Activated T-cell treated with anti-CD3 and anti-CD28 coated beads, Interleukin-2, amount 50 U/mL, for 24 hours (primary cell): ENCODE data around the gene UBQLN1.

Experiments
- DNase-seq: peaks from one replicate; pipeline ENCODE4 v3.0.0-alpha.2; 2020
- H3K27ac Mint-ChIP-seq: 2 replicates; pipeline ENCODE4 v1.8.0; 2020; ENCODE audit warnings: mild to moderate bottlenecking, mixed read lengths
- H3K27me3 Mint-ChIP-seq: 2 replicates; pipeline ENCODE4 v1.8.0; 2020; ENCODE audit warnings: mixed read lengths
- H3K36me3 Mint-ChIP-seq: 2 replicates; pipeline ENCODE4 v1.8.0; 2020; ENCODE audit warnings: low read depth, mixed read lengths
- H3K4me1 Mint-ChIP-seq: 2 replicates; pipeline ENCODE4 v1.8.0; 2020; ENCODE audit warnings: low read depth, mixed read lengths
- H3K4me3 Mint-ChIP-seq: 2 replicates; pipeline ENCODE4 v1.8.0; 2020; ENCODE audit warnings: mild to moderate bottlenecking, moderate library complexity, mixed read lengths
- H3K9me3 Mint-ChIP-seq: 2 replicates; pipeline ENCODE4 v1.8.0; 2020; ENCODE audit warnings: mixed read lengths

The UBQLN1 gene

DNA sequence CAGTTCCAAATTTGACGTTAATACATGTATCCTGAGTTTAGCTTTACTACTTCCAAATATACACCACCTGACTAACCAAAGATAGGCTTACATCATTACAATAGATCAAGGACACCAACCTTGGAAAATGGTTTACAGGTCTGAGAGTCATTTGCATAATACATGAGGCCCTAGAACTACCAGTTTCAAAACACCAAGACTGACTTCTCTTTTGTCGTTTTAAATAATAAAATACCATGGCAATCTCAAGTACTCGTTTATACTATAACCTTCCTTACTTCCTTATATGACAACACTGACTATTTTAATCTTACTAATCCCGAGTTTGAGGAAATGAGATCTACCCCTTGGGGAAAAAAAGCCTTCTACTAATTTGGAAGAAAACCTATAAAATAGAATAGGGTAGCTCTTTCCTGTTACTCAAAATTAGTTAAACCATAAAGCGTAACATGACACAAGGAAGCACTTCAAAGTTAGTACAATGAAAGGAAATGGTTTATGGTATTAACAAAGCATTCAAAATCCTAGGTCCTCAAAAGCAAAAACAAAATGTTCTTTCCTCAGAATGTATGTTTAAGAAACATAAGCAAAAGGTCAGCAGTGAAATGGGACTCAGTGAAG lies 42.1 kb downstream of the UBQLN1 start:
- Mint-ChIP-seq H3K27me3 (no peaks in the 10 kb centered on the region), H3K36me3 (peaks cover 93% of the 10 kb centered on the region), H3K9me3 (no peaks in the 10 kb centered on the region), H3K4me3 (no peak overlapping the region), H3K27ac (peak overlapping the region; percentile 80), H3K4me1 (peaks cover 27% of the 10 kb centered on the region)
- no peak for DNase-seq

DNA sequence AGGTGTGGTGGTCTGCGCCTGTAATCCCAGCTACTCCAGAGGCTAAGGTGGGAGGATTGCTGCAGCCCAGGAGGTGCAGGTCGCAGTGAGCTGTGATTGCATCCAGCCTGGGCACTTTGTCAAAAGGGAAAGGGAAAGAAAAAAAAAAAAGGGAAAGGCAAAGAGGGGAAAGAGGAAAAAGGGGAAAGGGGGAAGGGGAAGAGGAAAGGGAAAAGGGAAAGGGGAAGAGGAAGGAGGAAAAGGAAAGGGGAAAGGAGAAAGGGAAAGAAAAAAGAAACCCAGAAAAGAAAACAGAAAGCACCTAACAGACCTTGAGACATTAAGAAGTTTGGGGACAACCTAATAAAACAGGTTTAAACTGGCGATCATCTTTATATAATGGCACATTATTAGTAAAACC lies 44.8 kb downstream of the UBQLN1 start:
- Mint-ChIP-seq H3K27ac (peak overlapping the region; percentile 44), H3K27me3 (no peaks in the 10 kb centered on the region), H3K4me3 (no peak overlapping the region), H3K9me3 (no peaks in the 10 kb centered on the region), H3K36me3 (peaks cover 83% of the 10 kb centered on the region), H3K4me1 (peaks cover 23% of the 10 kb centered on the region)
- no peak for DNase-seq

DNA sequence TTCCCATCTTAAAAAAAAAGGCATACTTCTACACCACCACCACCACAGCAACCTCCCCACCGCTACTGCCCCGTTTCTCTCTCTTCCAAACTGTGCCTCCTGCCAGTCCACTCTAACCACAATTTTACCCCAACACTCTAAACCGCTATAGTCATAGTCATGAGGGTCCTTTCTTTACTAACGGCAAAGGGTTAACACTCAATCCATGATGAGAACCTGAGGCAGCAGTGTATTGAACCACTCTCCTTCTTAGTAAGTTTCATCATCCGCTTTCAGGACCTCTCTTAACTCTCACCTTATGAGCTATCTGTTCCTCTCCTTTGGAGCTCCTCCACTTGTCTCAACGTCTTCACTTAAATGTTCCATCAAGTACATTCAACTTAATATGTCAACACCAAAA lies 50.8 kb downstream of the UBQLN1 start:
- H3K27ac Mint-ChIP-seq: no peak overlapping the region
- H3K4me1 Mint-ChIP-seq: peaks cover 22% of the 10 kb centered on the region
- peaks cover 30% of the 10 kb centered on the region for H3K36me3 Mint-ChIP-seq
- H3K27me3 Mint-ChIP-seq: no peaks in the 10 kb centered on the region
- no peak for DNase-seq
- no peaks in the 10 kb centered on the region for H3K9me3 Mint-ChIP-seq
- no peak overlapping the region for H3K4me3 Mint-ChIP-seq

DNA sequence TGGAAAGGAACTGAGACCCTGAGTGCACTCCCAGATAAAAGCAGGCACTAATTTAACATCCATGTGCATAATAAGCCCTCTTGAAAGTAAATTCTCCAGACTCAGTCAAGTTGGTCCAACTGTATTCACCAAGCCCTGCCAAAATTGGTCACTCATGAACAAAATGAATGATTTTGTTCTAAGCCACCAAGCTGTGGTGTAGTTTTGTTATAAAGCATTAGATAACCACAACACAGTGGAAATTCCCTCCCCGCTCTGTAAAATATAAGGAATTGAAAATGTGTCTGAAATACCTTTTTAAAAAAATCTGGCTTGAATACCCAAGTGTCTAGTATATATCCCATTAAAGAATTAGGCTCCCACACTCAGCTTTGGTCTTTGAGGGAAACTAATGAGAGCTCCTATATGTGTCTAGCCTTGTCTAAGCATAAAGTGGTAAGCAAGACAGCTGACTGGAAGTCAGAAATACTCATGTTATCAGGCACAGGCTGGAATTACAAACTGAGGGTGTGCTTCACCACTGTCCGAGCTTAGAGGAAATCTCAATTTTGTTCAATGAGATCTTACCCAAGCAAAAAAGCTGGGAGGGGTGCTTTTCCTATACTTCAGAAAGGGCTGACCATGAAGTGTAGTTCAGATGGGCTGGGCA lies 51.6 kb downstream of the UBQLN1 start:
- Mint-ChIP-seq H3K4me1 (peaks cover 22% of the 10 kb centered on the region), H3K4me3 (no peak overlapping the region), H3K27me3 (no peaks in the 10 kb centered on the region), H3K27ac (peak overlapping the region; percentile 56), H3K36me3 (peaks cover 22% of the 10 kb centered on the region), H3K9me3 (no peaks in the 10 kb centered on the region)
- no peak for DNase-seq

DNA sequence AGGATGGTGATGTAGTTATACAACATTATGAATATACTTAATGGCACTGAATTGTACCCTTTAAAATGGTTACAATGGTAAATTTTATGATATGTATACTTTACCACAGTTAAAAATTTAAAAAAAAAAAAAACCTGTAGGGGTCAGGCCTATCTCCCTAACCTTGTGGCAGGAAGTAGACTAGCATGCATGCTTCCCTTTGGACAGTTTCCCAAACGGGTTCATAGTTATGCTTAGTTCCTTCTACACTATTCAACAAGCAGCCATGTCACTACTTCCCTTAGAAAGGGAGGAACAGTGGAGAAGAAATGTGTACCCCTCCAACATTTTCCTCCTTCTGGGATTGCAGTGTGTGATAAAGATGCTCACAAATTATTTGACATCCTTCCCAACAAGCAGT lies 52.3 kb downstream of the UBQLN1 start:
- no peak for DNase-seq
- Mint-ChIP-seq H3K9me3 (no peaks in the 10 kb centered on the region), H3K27ac (no peak overlapping the region), H3K4me3 (no peak overlapping the region), H3K36me3 (peaks cover 15% of the 10 kb centered on the region), H3K4me1 (peaks cover 22% of the 10 kb centered on the region), H3K27me3 (no peaks in the 10 kb centered on the region)

DNA sequence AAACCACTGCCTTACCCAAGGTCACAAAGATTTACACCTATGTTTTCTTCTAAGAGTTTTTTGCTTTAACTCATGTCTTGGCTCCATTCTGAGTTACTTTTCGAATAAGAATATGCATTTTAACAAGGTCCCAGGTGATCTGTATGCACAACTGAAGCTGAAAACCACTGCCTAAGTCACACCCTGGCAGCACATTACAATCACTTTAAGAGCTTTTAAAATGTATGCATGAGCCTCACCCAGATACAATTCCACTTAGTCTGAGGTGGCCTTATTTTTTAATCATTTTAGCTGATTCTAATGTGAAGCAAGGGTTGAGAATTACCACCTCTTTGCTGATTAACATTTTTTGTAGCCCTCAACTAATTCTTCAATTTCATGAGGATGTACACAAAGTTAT lies 55.3 kb downstream of the UBQLN1 start:
- peaks cover 11% of the 10 kb centered on the region for H3K36me3 Mint-ChIP-seq
- H3K4me1 Mint-ChIP-seq: peaks cover 22% of the 10 kb centered on the region
- H3K4me3 Mint-ChIP-seq: no peak overlapping the region
- H3K9me3 Mint-ChIP-seq: no peaks in the 10 kb centered on the region
- H3K27me3 Mint-ChIP-seq: no peaks in the 10 kb centered on the region
- no peak for DNase-seq
- peak overlapping the region; percentile 3 for H3K27ac Mint-ChIP-seq

DNA sequence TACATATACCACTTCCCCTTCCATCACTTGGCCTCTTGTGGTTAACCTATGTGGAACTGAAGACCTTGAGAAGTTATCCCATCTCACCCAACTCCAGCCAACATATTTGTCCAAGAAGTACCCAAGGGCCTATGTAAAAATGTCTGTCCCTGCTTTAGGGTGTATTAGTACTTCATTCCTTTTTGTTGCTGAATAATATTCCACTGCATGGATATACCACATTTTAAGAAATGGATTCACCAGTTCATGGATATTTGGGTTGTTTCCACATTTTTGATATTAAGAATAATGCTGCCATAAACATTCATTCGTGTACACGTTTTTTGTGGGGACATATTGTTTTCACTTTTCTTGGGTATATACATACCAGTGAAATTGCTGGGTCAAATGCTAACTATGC lies 56.2 kb downstream of the UBQLN1 start:
- Mint-ChIP-seq H3K4me1 (peaks cover 21% of the 10 kb centered on the region), H3K4me3 (no peak overlapping the region), H3K27me3 (no peaks in the 10 kb centered on the region), H3K9me3 (no peaks in the 10 kb centered on the region), H3K27ac (peak overlapping the region; percentile 4), H3K36me3 (peaks cover 12% of the 10 kb centered on the region)
- DNase-seq: no peak

DNA sequence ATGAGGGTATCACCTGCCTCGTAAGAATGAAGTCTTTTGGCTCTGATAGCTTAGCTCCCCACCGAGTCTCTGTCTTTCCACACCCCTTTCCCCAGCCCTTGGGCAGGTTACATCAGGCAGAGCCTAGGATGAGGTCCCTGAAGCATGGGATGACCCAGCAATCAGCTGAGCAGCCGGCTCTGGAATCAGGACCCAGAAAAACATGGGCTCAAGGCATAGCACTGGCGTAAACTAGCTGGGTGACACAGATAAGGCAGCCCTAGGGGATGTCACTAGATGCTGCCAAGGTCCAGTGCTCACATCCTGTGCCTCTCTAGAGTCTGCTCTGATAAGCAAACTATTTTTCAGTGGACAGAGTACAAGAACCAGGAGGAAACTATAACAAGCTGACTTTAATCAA lies 58.2 kb downstream of the UBQLN1 start:
- H3K9me3 Mint-ChIP-seq: no peaks in the 10 kb centered on the region
- H3K27me3 Mint-ChIP-seq: no peaks in the 10 kb centered on the region
- peaks cover 28% of the 10 kb centered on the region for H3K36me3 Mint-ChIP-seq
- H3K27ac Mint-ChIP-seq: peak overlapping the region; percentile 66
- no peak for DNase-seq
- H3K4me1 Mint-ChIP-seq: peaks cover 7% of the 10 kb centered on the region
- no peak overlapping the region for H3K4me3 Mint-ChIP-seq

DNA sequence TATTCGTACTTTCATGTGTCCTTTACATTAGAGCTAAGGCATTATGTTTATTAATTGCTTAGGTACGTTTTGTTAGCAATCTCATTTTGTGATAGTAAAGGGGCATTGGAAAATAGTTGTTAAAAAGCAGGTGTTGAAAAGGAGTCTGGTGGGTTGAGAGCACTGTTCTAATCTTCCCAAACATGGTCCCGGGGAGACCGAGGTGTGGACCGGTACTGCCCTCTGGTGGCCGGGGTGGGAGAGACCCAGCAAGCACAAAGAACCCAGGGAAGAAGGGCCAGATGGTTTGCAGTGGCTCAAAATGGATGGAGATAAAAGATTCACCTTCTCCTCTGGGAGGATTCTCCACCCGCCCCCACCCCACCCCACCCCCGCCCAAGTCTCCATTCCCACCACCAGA lies 58.7 kb downstream of the UBQLN1 start:
- peak; percentile 81 for DNase-seq
- Mint-ChIP-seq H3K4me3 (no peak overlapping the region), H3K27me3 (no peaks in the 10 kb centered on the region), H3K4me1 (peaks cover 3% of the 10 kb centered on the region), H3K27ac (no peak overlapping the region), H3K9me3 (no peaks in the 10 kb centered on the region), H3K36me3 (peaks cover 32% of the 10 kb centered on the region)

DNA sequence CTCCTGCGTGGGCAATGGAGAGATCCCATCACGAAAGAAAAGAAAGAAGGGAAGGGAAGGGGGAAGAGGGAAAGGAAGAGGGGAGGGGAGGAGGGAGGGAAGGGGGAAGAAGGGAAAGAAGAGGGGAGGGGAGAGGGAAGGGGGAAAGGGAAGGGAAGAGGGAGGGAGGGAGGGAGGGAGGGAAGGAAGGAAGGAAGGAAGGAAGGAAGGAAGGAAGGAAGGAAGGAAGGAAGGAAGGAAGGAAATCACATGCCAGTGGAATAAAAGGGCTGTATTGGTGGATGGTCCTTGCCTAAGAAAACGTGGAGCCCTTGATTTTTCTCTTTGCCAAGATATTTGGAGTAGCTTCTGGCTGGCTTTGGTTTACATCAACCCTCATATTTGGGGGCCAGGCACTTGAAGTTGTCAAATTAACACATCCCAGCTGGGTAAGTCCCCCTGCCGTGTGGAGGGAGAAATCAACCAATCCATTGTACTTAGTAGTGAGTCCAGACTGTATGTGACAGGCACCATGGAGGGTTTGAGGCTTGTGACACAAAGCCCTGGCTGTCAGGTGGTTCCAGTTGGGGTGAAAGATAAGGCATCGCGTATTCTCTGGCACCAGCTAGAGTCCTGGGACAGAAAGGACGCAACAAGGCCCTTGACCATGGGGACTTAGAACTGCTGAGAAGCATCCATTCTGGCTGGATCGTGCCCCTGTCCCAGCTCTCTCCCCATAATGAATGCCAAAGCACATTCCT lies 61.1 kb downstream of the UBQLN1 start:
- peaks cover 54% of the 10 kb centered on the region for H3K36me3 Mint-ChIP-seq
- no peak for DNase-seq
- H3K4me1 Mint-ChIP-seq: no peaks in the 10 kb centered on the region
- H3K9me3 Mint-ChIP-seq: no peaks in the 10 kb centered on the region
- H3K4me3 Mint-ChIP-seq: no peak overlapping the region
- H3K27ac Mint-ChIP-seq: no peak overlapping the region
- no peaks in the 10 kb centered on the region for H3K27me3 Mint-ChIP-seq

DNA sequence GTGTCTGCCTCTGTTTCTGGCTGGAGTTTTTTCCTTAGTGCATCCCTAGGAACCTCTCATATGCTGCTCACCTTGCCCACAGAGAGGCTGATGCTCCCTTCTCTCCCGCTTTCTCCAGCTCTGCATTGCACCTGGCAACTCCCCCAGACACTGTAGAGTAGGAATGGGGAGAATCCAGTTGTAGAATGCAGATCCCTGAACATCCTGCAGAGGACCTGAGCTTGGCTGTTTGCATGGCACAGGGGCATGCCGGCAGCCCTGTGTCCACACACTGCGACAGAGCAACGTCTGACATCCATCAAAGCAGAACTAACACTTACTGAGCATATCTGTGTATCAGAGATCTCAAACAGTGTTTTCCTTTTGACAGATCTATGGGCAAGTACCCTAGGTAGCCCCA lies 65.0 kb downstream of the UBQLN1 start:
- H3K27ac Mint-ChIP-seq: no peak overlapping the region
- no peak for DNase-seq
- no peaks in the 10 kb centered on the region for H3K9me3 Mint-ChIP-seq
- no peak overlapping the region for H3K4me3 Mint-ChIP-seq
- H3K27me3 Mint-ChIP-seq: no peaks in the 10 kb centered on the region
- H3K36me3 Mint-ChIP-seq: peaks cover 58% of the 10 kb centered on the region
- no peaks in the 10 kb centered on the region for H3K4me1 Mint-ChIP-seq

DNA sequence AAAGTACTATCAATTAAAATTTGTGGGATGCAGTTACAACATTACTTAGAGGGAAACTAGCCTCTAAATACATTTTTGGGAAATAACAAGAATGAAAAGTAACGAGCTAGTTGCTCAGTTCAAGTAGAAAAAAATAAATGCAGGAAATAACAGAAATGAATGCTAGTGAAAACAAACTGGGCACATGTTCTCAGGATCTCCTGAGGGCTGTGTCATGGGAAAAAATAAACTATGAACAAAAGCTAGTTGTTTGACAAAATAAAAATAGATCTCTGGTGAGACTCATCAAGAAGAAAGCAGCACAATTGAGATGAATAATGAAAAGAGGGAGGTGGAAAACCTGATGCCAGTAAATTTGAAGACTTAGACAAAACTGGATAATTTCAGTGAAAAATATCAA lies 68.5 kb downstream of the UBQLN1 start:
- Mint-ChIP-seq H3K27ac (no peak overlapping the region), H3K36me3 (peaks cover 61% of the 10 kb centered on the region), H3K9me3 (no peaks in the 10 kb centered on the region), H3K4me1 (no peaks in the 10 kb centered on the region), H3K4me3 (no peak overlapping the region), H3K27me3 (no peaks in the 10 kb centered on the region)
- no peak for DNase-seq

DNA sequence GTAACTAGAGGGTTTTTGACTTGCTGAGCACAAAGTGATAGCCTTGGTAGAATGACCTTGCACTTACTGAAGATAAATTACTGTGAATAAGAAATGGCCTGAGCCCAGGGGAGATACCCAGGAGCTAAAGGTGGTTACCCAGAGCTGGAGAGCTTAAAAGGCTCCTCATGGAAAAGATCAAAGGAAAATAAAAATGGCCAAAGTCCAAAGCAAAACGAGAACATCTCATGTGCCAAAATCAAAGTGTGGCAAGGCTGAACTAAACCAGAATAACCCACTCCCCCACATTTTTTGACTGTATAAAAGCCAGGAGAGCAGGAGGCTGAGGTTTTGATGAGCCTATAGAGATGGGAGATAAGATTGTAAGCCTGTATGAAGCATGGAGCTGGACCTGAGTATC lies 70.4 kb downstream of the UBQLN1 start:
- Mint-ChIP-seq H3K27ac (peak overlapping the region; percentile 45), H3K9me3 (no peaks in the 10 kb centered on the region), H3K27me3 (no peaks in the 10 kb centered on the region), H3K4me3 (no peak overlapping the region), H3K4me1 (no peaks in the 10 kb centered on the region), H3K36me3 (peaks cover 53% of the 10 kb centered on the region)
- no peak for DNase-seq

DNA sequence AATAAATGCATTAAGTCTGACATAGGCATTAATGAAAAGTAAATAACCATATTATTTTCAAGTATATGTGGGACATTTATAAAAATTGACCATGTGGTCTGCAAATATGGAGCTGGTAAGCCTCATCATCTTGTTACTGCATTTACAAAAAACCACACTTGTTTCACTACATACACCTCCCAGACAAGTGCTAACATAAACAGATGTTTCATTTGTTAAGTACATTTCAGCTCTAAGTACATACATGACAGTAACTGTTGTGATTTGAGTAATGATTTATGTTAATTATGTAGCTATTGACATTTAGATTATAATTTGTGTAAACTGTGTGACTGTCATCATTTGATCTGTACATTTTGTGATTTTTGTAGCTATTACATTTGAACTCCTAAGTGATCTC lies 70.9 kb downstream of the UBQLN1 start:
- H3K27me3 Mint-ChIP-seq: no peaks in the 10 kb centered on the region
- no peak overlapping the region for H3K27ac Mint-ChIP-seq
- no peak for DNase-seq
- no peaks in the 10 kb centered on the region for H3K4me1 Mint-ChIP-seq
- no peaks in the 10 kb centered on the region for H3K9me3 Mint-ChIP-seq
- no peak overlapping the region for H3K4me3 Mint-ChIP-seq
- H3K36me3 Mint-ChIP-seq: peaks cover 54% of the 10 kb centered on the region

DNA sequence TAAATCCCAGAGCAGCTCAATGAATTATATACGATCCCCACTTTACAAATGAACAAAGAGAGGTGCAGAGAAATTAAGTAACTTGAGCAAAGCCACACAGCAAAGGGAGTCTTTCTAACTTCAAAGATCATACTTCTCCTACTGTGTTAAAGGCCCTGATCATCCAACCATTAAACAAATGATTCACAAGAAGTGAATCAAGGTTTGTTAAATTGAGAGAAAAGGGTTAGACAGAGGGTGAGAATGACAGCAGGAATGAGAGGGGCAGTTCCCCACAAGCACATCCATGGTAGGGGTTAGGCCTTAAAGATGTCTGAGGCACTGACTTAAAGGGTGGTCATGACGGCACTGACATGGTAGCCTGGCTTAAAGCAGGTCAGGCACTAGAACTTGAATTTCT lies 74.1 kb downstream of the UBQLN1 start:
- H3K27me3 Mint-ChIP-seq: no peaks in the 10 kb centered on the region
- no peak overlapping the region for H3K4me3 Mint-ChIP-seq
- peaks cover 64% of the 10 kb centered on the region for H3K36me3 Mint-ChIP-seq
- no peak for DNase-seq
- no peaks in the 10 kb centered on the region for H3K9me3 Mint-ChIP-seq
- H3K4me1 Mint-ChIP-seq: peaks cover 2% of the 10 kb centered on the region
- no peak overlapping the region for H3K27ac Mint-ChIP-seq
